ENCODE measurements around the gene SLX9.

SLX9 gene

DNA sequence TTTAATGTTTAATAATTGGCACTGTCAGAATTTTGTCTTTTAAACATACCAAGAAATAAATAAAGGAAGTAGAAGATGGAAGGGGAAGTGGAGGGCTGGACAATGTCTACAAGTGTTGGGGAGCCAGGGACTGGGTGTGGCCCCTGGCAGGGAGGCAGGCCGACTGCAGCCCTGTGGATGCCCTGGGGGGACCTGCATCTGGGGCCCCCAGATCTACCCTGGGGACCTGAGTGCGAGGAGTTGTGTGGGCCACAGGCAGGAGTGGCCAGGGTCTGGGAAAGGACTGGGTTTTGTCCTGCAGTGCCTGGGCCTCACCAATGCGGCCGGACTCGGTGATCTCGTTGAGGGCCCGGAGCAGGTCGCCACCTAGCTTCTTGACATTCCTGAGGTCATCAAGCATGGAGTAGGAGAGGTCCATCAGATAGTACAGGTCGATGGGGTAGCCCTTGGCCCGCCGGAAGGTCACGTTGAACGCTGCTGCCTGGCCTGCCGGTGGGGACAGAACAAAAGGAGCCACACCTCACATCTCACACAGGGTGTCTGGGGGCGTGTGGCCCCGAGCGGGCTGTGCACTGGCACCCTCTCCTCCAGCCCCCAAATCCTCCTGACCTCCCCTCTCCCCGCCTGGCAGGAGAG lies 36.7 kb upstream of the SLX9 start:
- no peak for TF ChIP-seq CTCF (IDR thresholded peaks at IDR 0.05; ENCODE audit: borderline replicate concordance, insufficient read depth, low read depth, low read length)
- H3K4me3 ChIP-seq (ENCODE audit: low read depth, low read length), result no peak overlapping the region

GRCh38 chr21:44903689-44904088 lies 36.1 kb upstream of the SLX9 start:
- no peak for TF ChIP-seq CTCF (IDR thresholded peaks at IDR 0.05; ENCODE audit: borderline replicate concordance, insufficient read depth, low read depth, low read length)
- H3K4me3 ChIP-seq (ENCODE audit: low read depth, low read length), result no peak overlapping the region

DNA sequence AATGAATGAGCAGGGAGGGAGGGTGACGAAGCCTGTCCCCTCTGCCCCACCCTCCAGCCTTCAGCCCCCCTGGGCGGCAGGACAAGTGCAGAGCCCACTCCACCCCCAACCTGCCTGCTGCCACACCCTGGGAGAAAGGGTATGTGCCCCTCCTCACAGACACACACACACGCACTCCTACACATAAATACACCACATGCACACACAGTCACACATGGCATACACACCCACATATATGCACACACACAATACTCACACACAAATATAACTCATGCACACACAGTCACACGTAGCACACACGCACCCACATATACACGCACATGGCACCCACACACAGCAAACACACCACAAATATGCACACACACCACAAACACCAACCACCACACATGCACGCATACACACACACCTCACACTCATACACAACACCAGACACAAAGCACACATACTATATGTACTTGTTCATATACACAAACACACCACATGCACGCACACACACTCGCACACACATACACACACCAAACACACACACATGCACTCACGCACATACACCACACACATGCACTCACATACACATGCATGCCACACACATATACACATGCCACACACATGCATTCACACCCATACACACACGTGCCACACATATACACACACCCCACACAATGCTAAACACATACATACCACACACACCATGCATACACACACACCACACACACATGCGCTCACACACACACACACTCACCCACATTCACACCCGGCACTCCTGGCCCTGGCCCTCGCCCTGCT lies 35.5 kb upstream of the SLX9 start:
- no peak for TF ChIP-seq CTCF (IDR thresholded peaks at IDR 0.05; ENCODE audit: borderline replicate concordance, insufficient read depth, low read depth, low read length)
- H3K4me3 ChIP-seq (ENCODE audit: low read depth, low read length), result no peak overlapping the region

DNA sequence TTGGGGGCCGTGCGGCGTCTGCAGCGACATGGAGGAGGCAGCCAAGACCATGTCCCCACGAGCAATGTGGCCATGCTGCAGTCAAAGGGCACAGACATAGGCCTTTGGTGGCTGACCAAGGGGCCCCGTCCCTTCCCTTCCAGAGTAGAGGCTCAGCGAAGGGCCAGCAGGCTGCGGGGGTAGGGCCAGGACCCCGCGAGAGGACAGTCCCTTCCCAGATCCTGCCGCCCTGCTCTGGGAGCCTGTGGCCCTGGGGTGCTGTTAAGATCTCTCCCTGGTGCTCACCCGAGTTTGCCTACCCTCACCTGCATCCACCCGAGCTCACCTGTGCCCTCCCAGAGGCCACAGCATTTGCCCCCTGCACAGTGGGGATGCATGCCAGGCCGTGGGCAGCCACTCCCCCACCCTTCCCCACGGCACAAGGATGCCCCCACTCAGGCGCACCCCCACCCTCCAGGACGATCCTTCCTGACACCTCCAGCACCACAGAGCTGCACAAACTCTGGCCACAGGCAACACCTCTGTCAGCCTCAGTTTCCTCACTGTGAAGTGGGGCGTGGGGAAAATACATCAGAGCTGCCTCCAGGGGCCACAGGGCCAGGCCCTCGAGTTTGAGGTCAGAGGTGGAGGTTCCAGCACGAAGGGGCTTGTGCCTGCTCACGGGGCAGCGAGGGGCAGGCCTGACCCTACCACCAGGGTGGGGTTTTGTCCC lies 34.7 kb upstream of the SLX9 start:
- no peak for TF ChIP-seq CTCF (IDR thresholded peaks at IDR 0.05; ENCODE audit: borderline replicate concordance, insufficient read depth, low read depth, low read length)

GRCh38 chr21:44905728-44906090 lies 34.1 kb upstream of the SLX9 start:
- H3K4me3 ChIP-seq (ENCODE audit: low read depth, low read length), result no peak overlapping the region
- no peak for TF ChIP-seq CTCF (IDR thresholded peaks at IDR 0.05; ENCODE audit: borderline replicate concordance, insufficient read depth, low read depth, low read length)

More for the DNA sequence above, 34.7 kb upstream of the SLX9 start:
- no peak overlapping the region for H3K4me3 ChIP-seq (ENCODE audit: low read depth, low read length)

- TF ChIP-seq CTCF (IDR thresholded peaks at IDR 0.05; ENCODE audit: borderline replicate concordance, insufficient read depth, low read depth, low read length), result no peak
- H3K4me3 ChIP-seq (ENCODE audit: low read depth, low read length), result no peak overlapping the region
Measured at GRCh38 chr21:44907225-44907965, 32.4 kb upstream of the SLX9 start.

Data from GM12875 (cell line).